Upper lobe of right lung (tissue), 1 donor: Measurements from ENCODE around the gene STK32C. TPM values are rescaled to one million over a fixed set of nuclear protein-coding genes. Genes with fewer than 3 reads are reported as not detected.

Experiments
- ATAC-seq: fragments of 200-7000 bp; cut with Tn5 transposase; one replicate; pipeline ENCODE4 v1.9.1; 2020; ENCODE audit warnings: mild to moderate bottlenecking, moderate library complexity
- DNase-seq: peaks from one replicate; pipeline ENCODE4 v3.0.0-alpha.2; 2020
- H3K27ac ChIP-seq: fragments of 200-600 bp; one replicate; pipeline ENCODE4 v1.8.0; 2022
- H3K27me3 ChIP-seq: fragments of 200-600 bp; one replicate; pipeline ENCODE4 v1.8.0; 2022; ENCODE audit warnings: mild to moderate bottlenecking
- H3K36me3 ChIP-seq: fragments of 200-600 bp; one replicate; pipeline ENCODE4 v1.8.0; 2022
- H3K4me1 ChIP-seq: fragments of 200-600 bp; one replicate; pipeline ENCODE4 v1.8.0; 2022
- H3K4me3 ChIP-seq: fragments of 200-600 bp; one replicate; pipeline ENCODE4 v1.8.0; 2022; ENCODE audit warnings: mild to moderate bottlenecking
- H3K9me3 ChIP-seq: fragments of 200-600 bp; one replicate; pipeline ENCODE4 v1.8.0; 2022
- intact Hi-C: fragments of 100-400 bp; cut with DNase I; formaldehyde crosslinking; loops from one replicate; pipeline ENCODE4 v1.11.0; 2022
- total RNA-seq: library from RNA; stranded (reverse); fragmentation: NEBNext Ultra II Directional; extraction: Animal tissue kit (Norgen Biotek cat#: 25700); gene quantifications from one replicate; pipeline ENCODE4 v1.2.1, GENCODE V29; 2021
- TF ChIP-seq, protein P1 (sequence below): fragments of 200-600 bp; IDR thresholded peaks from one replicate; pipeline ENCODE4 v1.8.0; 2022; ENCODE audit warnings: antibody characterized with exemption
- donor health status: DM: no; HTN: yes; CAD: no; lungs with severe emphysema.

The STK32C gene
- total RNA-seq, 1 donor from 2014 or later, result 13.2 TPM

DNA sequence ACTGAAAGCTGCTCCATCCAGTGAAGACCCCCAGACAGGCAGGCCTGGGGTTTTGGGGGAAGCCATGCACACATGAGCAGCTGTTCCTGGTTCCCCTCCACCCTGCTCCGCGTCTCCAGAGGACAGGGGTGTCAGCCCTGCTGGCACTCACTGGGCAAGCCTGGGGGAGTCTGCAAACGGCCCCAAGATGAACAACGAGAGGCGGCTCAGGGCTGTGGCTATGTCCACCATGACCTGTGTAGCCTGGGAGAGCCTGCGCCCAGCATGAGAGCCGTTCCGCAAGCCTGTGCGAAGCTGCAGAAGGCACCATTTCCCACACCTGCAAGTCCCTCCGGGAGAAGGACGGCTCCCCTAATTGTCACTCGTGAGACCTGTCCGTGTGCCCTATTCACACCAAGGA lies 61.5 kb downstream of the STK32C start:
- ATAC-seq, result no peak
- Histone ChIP-seq H3K4me3 (no peak overlapping the region), H3K4me1 (peaks cover 3% of the 10 kb centered on the region), H3K36me3 (no peaks in the 10 kb centered on the region), H3K9me3 (no peaks in the 10 kb centered on the region), H3K27me3 (no peaks in the 10 kb centered on the region), H3K27ac (no peak overlapping the region)
- intact Hi-C loops, result no loop called here
- DNase-seq, result no peak
- TF ChIP-seq, protein P1, sequence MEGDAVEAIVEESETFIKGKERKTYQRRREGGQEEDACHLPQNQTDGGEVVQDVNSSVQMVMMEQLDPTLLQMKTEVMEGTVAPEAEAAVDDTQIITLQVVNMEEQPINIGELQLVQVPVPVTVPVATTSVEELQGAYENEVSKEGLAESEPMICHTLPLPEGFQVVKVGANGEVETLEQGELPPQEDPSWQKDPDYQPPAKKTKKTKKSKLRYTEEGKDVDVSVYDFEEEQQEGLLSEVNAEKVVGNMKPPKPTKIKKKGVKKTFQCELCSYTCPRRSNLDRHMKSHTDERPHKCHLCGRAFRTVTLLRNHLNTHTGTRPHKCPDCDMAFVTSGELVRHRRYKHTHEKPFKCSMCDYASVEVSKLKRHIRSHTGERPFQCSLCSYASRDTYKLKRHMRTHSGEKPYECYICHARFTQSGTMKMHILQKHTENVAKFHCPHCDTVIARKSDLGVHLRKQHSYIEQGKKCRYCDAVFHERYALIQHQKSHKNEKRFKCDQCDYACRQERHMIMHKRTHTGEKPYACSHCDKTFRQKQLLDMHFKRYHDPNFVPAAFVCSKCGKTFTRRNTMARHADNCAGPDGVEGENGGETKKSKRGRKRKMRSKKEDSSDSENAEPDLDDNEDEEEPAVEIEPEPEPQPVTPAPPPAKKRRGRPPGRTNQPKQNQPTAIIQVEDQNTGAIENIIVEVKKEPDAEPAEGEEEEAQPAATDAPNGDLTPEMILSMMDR, result no peak

DNA sequence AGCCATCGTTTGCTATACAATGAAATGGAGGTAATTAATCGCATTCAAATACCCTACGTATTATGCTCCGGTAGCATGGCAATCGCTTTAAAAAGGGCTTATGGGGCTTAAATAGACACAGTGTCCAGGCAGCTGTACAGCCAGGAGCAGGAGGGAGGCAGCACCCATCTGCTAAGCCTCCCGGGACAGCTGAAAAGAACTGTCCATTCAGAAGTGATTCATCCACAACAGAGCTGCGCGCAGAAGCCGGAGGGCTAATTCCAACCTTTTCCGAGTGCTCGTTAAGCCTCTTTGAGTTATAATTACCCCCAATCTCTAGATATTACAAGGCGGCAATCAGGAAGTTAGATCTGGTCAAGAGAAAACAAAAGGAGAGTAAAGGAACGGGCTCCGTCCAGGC lies 62.7 kb downstream of the STK32C start:
- Histone ChIP-seq H3K4me1 (peaks cover 3% of the 10 kb centered on the region), H3K9me3 (no peaks in the 10 kb centered on the region), H3K27ac (no peak overlapping the region), H3K4me3 (no peak overlapping the region), H3K36me3 (no peaks in the 10 kb centered on the region), H3K27me3 (no peaks in the 10 kb centered on the region)
- no peak for ATAC-seq
- no peak for DNase-seq
- intact Hi-C loops, result no loop called here
- TF ChIP-seq, protein P1, result no peak

DNA sequence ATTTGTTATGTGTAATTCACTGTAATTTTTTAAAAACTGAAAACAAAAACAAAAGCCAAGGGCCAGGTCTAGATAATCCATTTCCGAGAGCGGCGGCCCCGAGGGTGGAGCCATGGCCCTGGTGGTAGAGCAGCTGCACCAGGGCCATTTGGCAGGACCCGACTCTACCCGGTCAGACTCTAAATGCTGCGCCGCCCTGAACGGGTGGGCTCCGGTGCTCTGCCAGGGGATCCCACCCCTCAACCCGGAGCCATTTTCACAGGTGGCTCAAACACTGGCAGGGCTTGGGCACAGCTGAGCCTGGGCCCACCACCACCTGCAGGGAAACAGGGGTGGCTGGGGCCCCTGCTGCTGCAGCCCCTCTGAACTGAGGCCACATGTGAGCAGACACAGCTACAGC lies 64.1 kb downstream of the STK32C start:
- H3K36me3 ChIP-seq, result no peaks in the 10 kb centered on the region
- intact Hi-C loops, result no loop called here
- H3K4me3 ChIP-seq, result no peak overlapping the region
- H3K27me3 ChIP-seq, result no peaks in the 10 kb centered on the region
- no peak overlapping the region for H3K27ac ChIP-seq
- no peaks in the 10 kb centered on the region for H3K9me3 ChIP-seq
- H3K4me1 ChIP-seq, result peaks cover 3% of the 10 kb centered on the region
- DNase-seq, result no peak
- TF ChIP-seq, protein P1, result no peak
- no peak for ATAC-seq

- TF ChIP-seq, protein P1, result no peak
- H3K4me3 ChIP-seq, result no peak overlapping the region
- no peaks in the 10 kb centered on the region for H3K36me3 ChIP-seq
- no peaks in the 10 kb centered on the region for H3K4me1 ChIP-seq
- ATAC-seq, result no peak
- no peaks in the 10 kb centered on the region for H3K27me3 ChIP-seq
- DNase-seq, result no peak
- intact Hi-C loops, result no loop called here
- no peaks in the 10 kb centered on the region for H3K9me3 ChIP-seq
- H3K27ac ChIP-seq, result no peak overlapping the region
These were observed 64.6 kb downstream of the STK32C start for GRCh38 chr10:132243141-132243540.

DNA sequence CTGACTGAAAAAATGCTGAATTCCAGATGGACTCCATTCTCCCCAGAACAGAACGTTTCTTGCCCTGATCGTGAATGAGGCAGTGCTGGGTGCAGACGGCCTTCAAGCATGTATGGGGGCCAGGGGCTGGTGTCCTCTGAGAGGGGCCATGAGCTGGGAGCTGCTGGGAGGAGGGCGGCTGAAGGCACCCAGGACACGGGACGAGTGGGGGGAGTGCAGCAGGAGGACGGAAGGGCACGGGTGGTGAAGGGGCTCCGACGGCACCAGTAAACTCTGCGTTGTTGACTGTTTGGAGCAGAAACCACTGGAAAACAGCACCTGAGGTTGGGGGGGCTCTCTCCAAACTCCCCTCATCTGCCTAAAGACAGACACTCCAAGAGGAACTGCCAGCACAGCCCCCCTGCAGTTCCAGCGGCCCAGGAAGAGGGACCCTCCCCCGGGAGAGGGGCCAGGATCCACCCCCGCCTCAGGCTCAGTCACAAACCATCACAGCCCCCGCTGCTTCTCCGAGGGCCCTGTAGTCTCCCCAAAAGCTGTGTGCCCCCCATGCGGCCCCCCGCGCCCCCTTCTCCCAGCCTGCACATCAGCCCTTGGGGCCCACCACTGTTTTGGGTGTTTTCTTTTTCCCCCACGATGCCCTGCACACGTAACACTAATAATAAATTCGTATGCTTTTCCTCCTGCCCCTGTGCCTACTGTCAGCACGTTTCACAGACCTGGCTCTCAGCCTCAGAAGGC lies 65.5 kb downstream of the STK32C start:
- ATAC-seq, result no peak
- Histone ChIP-seq H3K9me3 (no peaks in the 10 kb centered on the region), H3K4me1 (no peaks in the 10 kb centered on the region), H3K36me3 (no peaks in the 10 kb centered on the region), H3K4me3 (no peak overlapping the region), H3K27me3 (no peaks in the 10 kb centered on the region), H3K27ac (no peak overlapping the region)
- TF ChIP-seq, protein P1, result no peak
- intact Hi-C loops, result no loop called here
- no peak for DNase-seq

DNA sequence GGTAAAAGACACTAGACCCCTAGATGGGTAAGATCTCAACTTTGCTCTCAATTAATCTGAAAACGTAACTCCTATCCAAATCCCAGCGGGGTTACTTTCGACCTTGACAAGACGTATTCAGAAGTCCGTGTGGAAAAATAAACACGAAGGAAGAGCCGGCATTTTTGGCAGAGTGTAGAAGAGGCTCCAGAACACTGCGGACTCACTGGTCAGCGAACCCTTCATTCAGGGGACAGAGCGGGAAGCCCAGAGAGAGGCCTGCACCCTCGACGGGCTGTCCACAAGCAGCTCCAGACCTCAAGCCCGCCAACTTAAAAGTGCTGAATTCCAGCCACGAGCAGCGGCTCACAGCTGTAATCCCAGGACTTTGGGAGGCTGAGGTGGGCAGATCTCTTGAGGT lies 66.3 kb downstream of the STK32C start:
- H3K4me3 ChIP-seq, result no peak overlapping the region
- no peak for DNase-seq
- intact Hi-C loops, result no loop called here
- TF ChIP-seq, protein P1, result no peak
- ATAC-seq, result no peak
- no peaks in the 10 kb centered on the region for H3K9me3 ChIP-seq
- H3K27ac ChIP-seq, result no peak overlapping the region
- H3K4me1 ChIP-seq, result no peaks in the 10 kb centered on the region
- no peaks in the 10 kb centered on the region for H3K27me3 ChIP-seq
- H3K36me3 ChIP-seq, result no peaks in the 10 kb centered on the region
